ENCODE data around the gene RPP30.

Gene RPP30

DNA sequence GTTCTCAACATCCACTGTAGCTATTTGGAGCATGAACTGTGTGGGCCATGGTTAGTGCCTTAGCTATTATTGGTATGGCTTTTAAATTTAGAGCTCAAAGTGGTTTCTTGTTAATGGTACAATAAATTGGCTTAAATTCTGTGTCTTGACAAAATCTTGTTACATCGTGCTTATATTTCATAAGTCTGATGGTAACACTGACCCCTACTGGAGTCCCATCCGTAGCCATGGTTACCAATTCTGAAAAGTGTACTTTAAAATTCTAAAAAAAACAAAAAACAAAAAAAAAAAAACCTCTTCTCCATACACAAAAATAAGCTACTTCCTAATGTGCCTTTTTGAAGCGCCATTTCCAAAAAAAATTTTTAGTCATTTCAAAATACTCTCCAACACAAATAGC is 6.4 kb upstream of the RPP30 start:
- H3K27ac ChIP-seq (ENCODE audit: low read depth, low read length, poor library complexity, severe bottlenecking): no peak overlapping the region
- H3K9me2 ChIP-seq (ENCODE audit: low read depth, low read length): no peaks in the 10 kb centered on the region
- no peaks in the 10 kb centered on the region for H3K27me3 ChIP-seq (ENCODE audit: insufficient read depth, low read length)
- H3K9ac ChIP-seq (ENCODE audit: low read length): no peak overlapping the region
- H3F3A ChIP-seq (ENCODE audit: insufficient read depth, low read length): no peaks in the 10 kb centered on the region
- TF ChIP-seq CTCF (IDR thresholded peaks at IDR 0.05; ENCODE audit: low read length) (peak; percentile 19; the same call in 1 of the 2 replicates), EZH2 (IDR thresholded peaks at IDR 0.05; ENCODE audit: borderline replicate concordance, low read length) (no peak)
- H2AFZ ChIP-seq (ENCODE audit: low read length): no peak overlapping the region
- H3K4me1 ChIP-seq (ENCODE audit: insufficient read depth, low read length, severe bottlenecking): no peaks in the 10 kb centered on the region
- no peak overlapping the region for H3K4me3 ChIP-seq (ENCODE audit: low read depth, low read length, poor library complexity, severe bottlenecking)
- H3K4me2 ChIP-seq (ENCODE audit: low read length): no peak overlapping the region
- no peaks in the 10 kb centered on the region; the same call in 1 of the 2 replicates for H3K36me3 ChIP-seq (ENCODE audit: insufficient read depth, low read length)
- 0 out of 2 replicates have a peak, but pooled peaks cover 4% of the 10 kb centered on the region for H3K9me3 ChIP-seq (ENCODE audit: low read length)
- no peaks in the 10 kb centered on the region for H3K79me2 ChIP-seq (ENCODE audit: insufficient read depth, low read length)
- no peaks in the 10 kb centered on the region for H4K20me1 ChIP-seq (ENCODE audit: insufficient read depth, low read length)

DNA sequence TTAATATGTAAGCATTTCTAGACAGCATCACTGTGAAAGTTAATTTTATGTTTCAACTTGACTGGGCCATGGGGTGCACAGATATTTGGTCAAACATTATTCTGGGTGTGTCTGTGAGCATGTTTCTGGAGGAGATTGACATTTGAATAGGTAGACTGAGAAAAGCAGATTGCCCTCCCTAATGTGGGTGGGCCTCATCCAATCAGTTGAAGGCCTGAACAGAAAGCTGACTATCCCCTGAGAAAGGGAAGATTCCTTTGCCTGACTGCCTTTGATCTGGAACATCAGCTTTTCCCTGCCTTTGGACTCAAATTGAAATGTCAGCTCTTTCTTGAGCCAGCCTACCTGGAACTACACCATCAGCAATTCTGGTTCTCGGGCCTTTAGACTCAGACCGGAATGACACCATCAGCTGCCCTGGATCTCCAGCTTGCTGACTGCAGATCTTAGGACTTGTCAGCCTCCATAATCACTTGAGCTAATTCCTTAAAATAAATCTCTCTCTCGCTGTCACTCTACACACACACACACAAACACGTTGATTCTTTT is 5.7 kb upstream of the RPP30 start:
- Histone ChIP-seq H3K9me2 (ENCODE audit: low read depth, low read length) (no peaks in the 10 kb centered on the region), H3K27ac (ENCODE audit: low read depth, low read length, poor library complexity, severe bottlenecking) (no peak overlapping the region), H2AFZ (ENCODE audit: low read length) (no peak overlapping the region), H3K4me3 (ENCODE audit: low read depth, low read length, poor library complexity, severe bottlenecking) (no peak overlapping the region), H3K79me2 (ENCODE audit: insufficient read depth, low read length) (no peaks in the 10 kb centered on the region), H3K36me3 (ENCODE audit: insufficient read depth, low read length) (no peaks in the 10 kb centered on the region; the same call in 1 of the 2 replicates), H3K4me2 (ENCODE audit: low read length) (no peak overlapping the region), H3K27me3 (ENCODE audit: insufficient read depth, low read length) (no peaks in the 10 kb centered on the region), H4K20me1 (ENCODE audit: insufficient read depth, low read length) (no peaks in the 10 kb centered on the region), H3K4me1 (ENCODE audit: insufficient read depth, low read length, severe bottlenecking) (no peaks in the 10 kb centered on the region), H3K9me3 (ENCODE audit: low read length) (0 out of 2 replicates have a peak, but pooled peaks cover 4% of the 10 kb centered on the region), H3F3A (ENCODE audit: insufficient read depth, low read length) (no peaks in the 10 kb centered on the region), H3K9ac (ENCODE audit: low read length) (no peak overlapping the region)
- TF ChIP-seq CTCF (IDR thresholded peaks at IDR 0.05; ENCODE audit: low read length) (no peak), EZH2 (IDR thresholded peaks at IDR 0.05; ENCODE audit: borderline replicate concordance, low read length) (no peak)

GRCh38 chr10:90871279-90871765 is 452 bp upstream of the RPP30 start:
- Histone ChIP-seq H3K4me2 (ENCODE audit: low read length) (peak overlapping the region; percentile 84), H3K27me3 (ENCODE audit: insufficient read depth, low read length) (no peaks in the 10 kb centered on the region), H3K4me1 (ENCODE audit: insufficient read depth, low read length, severe bottlenecking) (peaks cover 15% of the 10 kb centered on the region), H3K9ac (ENCODE audit: low read length) (peak overlapping the region; percentile 79; the same call in 1 of the 2 replicates), H3K79me2 (ENCODE audit: insufficient read depth, low read length) (peaks cover 9% of the 10 kb centered on the region; the same call in 1 of the 2 replicates), H3F3A (ENCODE audit: insufficient read depth, low read length) (no peaks in the 10 kb centered on the region), H3K9me3 (ENCODE audit: low read length) (0 out of 2 replicates have a peak, but pooled peaks cover 4% of the 10 kb centered on the region), H4K20me1 (ENCODE audit: insufficient read depth, low read length) (no peaks in the 10 kb centered on the region), H3K36me3 (ENCODE audit: insufficient read depth, low read length) (peaks cover 9% of the 10 kb centered on the region), H3K4me3 (ENCODE audit: low read depth, low read length, poor library complexity, severe bottlenecking) (peak overlapping the region; percentile 83), H2AFZ (ENCODE audit: low read length) (peak overlapping the region; percentile 86), H3K27ac (ENCODE audit: low read depth, low read length, poor library complexity, severe bottlenecking) (no peak overlapping the region), H3K9me2 (ENCODE audit: low read depth, low read length) (no peaks in the 10 kb centered on the region)
- TF ChIP-seq EZH2 (IDR thresholded peaks at IDR 0.05; ENCODE audit: borderline replicate concordance, low read length) (no peak), CTCF (IDR thresholded peaks at IDR 0.05; ENCODE audit: low read length) (peak; percentile 38; the same call in 1 of the 2 replicates)
